ENCODE results near the gene KLHDC7B.
"Not testable (repeated sequence)": the region's sequence is repeated elsewhere in the genome, so short reads cannot be mapped to it uniquely, and the experiment has no call there.

The KLHDC7B gene

DNA sequence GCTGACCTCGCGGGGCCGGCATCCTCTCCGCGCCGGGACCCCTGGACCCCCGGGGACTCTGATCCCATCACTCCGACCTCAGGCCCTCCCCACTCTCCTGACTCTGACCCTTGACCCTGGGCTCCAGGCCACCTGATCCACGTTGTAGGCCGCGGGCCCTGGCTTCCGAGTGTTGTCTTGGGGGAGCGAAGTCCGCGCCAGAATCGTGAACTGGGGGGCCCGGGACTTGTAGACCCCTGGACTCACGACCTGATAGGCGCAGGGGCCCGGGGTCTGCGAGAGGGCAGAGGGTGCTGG lies 15.2 kb upstream of the KLHDC7B start:
- TF ChIP-seq, protein P1, sequence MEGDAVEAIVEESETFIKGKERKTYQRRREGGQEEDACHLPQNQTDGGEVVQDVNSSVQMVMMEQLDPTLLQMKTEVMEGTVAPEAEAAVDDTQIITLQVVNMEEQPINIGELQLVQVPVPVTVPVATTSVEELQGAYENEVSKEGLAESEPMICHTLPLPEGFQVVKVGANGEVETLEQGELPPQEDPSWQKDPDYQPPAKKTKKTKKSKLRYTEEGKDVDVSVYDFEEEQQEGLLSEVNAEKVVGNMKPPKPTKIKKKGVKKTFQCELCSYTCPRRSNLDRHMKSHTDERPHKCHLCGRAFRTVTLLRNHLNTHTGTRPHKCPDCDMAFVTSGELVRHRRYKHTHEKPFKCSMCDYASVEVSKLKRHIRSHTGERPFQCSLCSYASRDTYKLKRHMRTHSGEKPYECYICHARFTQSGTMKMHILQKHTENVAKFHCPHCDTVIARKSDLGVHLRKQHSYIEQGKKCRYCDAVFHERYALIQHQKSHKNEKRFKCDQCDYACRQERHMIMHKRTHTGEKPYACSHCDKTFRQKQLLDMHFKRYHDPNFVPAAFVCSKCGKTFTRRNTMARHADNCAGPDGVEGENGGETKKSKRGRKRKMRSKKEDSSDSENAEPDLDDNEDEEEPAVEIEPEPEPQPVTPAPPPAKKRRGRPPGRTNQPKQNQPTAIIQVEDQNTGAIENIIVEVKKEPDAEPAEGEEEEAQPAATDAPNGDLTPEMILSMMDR (IDR thresholded peaks at IDR 0.05; ENCODE audit: insufficient read depth, low read length, missing control alignments) = no peak
- ChIA-PET POLR2A (no interaction called here), CTCF (no interaction called here)
- H3K4me3 ChIP-seq (ENCODE audit: low read depth, low read length) = peak overlapping the region; percentile 46
- no peak for DNase-seq (ENCODE audit: low read depth, low spot score)

DNA sequence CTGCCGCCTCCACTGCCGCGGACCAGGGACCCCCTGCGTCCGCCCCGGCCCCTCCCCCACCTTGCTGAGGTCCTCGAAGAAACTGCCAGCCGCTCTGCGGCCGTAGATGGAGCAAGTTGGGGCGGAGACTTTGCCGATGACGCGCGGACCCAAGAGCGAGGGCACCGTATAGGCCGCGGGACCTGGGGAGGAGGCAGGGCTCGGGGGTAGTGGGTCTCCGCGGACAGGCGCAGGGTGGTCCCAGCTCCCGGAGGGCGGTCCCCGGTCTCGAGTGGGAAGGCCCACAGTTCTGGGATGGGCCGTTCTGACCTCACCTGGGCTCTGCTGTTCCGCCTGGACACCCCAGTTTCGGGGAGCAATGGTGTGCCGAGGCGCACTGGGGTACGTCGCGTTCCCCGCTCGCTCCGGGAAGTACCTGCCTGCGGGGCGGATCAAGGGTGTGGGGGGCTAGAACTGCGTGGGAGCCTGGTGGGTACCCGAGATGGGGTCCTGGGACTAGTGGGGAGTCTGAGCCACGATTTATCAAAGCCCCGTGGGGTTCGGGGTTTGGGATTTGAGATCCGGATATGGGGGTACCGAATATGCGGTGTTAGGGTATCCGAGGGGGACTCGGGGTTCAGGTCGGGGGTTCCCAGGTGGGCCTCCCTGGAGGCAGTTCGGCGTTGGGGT lies 14.7 kb upstream of the KLHDC7B start:
- ChIA-PET CTCF (interaction anchor here (1.3 kb wide), 1 partner anchor 90 kb away, joined by 6 read pairs; no protein-coding TSS in a partner anchor), POLR2A (no interaction called here)
- TF ChIP-seq, protein P1 (IDR thresholded peaks at IDR 0.05; ENCODE audit: insufficient read depth, low read length, missing control alignments) = no peak
- peak overlapping the region; percentile 46 for H3K4me3 ChIP-seq (ENCODE audit: low read depth, low read length)
- DNase-seq (ENCODE audit: low read depth, low spot score) = no peak

DNA sequence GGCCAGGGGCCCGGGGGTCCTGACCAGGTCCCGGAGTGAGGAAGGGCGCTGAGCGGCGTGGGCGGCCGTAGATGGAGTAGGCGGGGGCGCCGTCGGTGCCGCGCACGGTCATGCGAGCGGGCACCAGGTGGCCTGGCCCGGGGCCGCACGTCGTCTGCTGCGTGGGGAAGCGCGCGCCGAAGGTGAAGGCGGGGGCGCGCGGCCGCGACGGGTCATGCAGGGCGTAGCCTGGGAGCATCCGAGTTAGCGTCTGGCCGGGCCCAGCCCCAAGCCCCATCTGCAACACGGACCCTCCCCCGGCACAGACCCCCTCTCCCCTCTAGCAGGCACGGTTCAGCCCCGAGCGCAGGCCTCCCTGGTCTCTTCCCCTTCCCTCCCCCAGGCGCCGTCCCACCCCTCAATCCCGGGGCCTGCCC lies 14.1 kb upstream of the KLHDC7B start:
- ChIA-PET POLR2A (no interaction called here), CTCF (interaction anchor here (1.0 to 1.3 kb wide), 2 partner anchors 11 to 90 kb away, joined by 3 to 6 read pairs; no protein-coding TSS in a partner anchor)
- TF ChIP-seq, protein P1 (IDR thresholded peaks at IDR 0.05; ENCODE audit: insufficient read depth, low read length, missing control alignments) = no peak
- DNase-seq (ENCODE audit: low read depth, low spot score) = no peak
- peak overlapping the region; percentile 44 for H3K4me3 ChIP-seq (ENCODE audit: low read depth, low read length)

DNA sequence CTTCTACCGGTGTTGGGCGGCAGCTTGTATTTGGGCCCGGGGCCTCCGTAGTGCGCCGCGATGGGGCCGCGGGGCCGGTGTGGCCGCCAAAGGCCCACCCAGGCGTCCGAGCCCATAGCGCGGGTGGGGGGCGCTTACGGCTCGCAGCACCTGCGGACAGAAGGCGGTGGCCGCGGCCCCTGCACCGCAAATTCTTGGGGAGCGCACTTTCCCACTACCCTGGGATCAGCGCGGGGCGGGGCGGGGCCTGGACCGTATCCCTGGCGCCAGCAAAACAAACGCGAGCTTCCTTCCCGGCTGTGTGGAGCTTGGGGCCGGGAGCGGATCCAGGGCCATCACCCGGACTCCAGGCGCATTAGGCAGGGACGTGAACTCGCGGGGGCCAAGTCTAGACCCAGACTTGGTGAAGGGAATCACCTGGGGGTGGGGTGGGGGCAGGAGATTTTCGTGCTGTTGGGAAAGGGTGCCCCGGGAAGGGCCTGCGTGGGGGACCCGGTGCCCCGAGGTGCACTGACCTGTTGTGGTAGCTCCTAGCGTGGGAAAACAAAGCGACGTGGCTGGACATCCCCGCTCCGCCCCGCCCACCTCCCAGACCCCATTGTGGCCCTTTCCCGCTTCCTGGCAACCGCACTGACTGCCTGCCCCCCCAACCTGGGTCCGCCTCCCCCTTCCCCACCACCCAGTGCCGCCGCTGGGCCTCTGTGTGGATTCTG lies 13.6 kb upstream of the KLHDC7B start:
- TF ChIP-seq, protein P1 (IDR thresholded peaks at IDR 0.05; ENCODE audit: insufficient read depth, low read length, missing control alignments) = no peak
- ChIA-PET CTCF (interaction anchor here (1.0 to 1.3 kb wide), 2 partner anchors 10 to 89 kb away, joined by 3 to 6 read pairs; no protein-coding TSS in a partner anchor), POLR2A (no interaction called here)

DNA sequence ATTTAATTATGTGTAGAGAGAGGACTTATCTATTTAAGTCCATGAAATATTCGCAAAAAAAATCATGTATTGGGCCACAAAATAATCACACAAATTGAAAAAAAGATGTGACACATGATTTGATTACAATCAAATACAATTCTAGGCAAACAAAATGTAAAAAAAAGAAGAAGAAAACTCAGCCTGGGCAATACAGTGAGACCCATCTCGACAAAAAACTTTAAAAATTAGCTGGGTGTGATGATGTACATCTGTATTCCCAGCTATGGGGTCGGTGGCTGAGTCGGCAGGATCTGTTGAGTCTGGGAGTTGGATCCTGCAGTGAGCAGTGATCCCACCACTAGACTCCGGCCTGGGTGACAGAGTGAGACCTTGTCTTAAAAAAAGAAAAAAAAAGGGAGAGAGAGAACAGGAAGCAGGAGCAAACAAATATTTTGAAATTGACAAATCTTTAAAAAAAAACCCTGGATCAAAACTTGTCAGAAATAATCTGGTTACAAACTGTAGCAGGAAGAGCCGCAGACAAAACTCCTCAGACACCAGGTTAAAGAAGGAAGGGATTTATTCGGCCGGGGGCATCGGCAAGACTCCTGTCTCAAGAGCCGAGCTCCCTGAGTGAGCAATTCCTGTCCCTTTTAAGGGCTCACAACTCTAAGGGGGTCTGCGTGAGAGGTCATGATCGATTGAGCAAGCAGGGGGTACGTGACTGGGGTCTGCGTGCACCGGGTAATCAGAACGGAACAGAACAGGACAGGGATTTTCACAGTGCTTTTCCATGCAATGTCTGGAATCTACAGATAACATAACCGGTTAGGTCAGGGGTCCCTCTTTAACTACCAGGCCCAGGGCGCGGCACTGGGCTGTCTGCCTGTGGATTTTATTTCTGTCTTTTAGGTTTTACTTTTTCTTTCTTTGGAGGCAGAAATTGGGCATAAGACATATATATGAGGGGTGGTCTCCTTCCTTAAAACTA lies 12.6 kb upstream of the KLHDC7B start:
- TF ChIP-seq, protein P1 (IDR thresholded peaks at IDR 0.05; ENCODE audit: insufficient read depth, low read length, missing control alignments) = no peak
- CTCF ChIA-PET = interaction anchor here (1.0 to 1.1 kb wide), 2 partner anchors 9 to 30 kb away, joined by 3 read pairs; partner anchors contain the start of gene SYCE3
- no peak for DNase-seq (ENCODE audit: low read depth, low spot score)
- H3K4me3 ChIP-seq (ENCODE audit: low read depth, low read length) = no peak overlapping the region
- POLR2A ChIA-PET = no interaction called here

More for the DNA sequence above, 13.6 kb upstream of the KLHDC7B start:
- H3K4me3 ChIP-seq (ENCODE audit: low read depth, low read length) = peak overlapping the region; percentile 44
- no peak for DNase-seq (ENCODE audit: low read depth, low spot score)

DNA sequence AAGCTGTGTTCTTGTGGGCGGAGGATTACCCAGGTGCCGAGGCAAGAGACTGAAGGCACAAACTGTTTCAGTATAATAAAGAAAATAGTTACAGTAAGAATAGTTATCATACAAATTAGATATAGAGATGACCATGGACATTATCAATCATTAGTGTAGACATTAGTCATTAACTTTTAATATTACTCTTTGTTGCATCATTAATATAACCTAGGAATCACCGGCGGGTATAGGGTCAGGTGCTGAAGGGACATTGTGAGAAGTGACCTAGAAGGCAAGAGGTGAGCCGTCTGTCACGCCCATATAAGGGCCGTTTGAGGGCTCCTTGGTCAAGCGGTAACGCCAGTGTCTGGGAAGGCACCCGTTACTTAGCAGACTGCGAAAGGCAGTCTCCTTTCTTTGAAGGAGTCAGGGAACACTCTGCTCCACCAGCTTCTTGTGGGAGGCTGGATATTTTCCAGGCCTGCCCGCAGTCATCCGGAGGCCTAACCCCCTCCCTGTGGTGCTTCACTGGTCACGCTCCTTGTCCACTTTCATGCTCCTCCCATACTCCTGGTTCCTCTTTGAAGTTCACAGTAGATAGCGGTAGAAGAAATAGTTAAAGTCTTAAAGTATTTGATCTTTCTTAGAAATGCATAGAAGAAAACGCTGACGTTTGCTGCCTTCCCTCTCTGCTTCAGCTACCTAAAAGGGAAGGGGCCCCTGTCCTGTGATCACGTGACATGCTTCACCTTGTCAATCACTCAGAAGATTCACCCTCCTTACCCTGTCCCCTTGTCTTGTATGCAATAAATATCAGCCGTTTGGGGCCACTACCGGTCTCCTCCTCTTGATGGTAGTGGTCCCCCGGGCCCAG lies 11.6 kb upstream of the KLHDC7B start:
- POLR2A ChIA-PET; H3K4me3 ChIP-seq (ENCODE audit: low read depth, low read length); DNase-seq (ENCODE audit: low read depth, low spot score): not testable (repeated sequence)
- CTCF ChIA-PET = interaction anchor here (1.1 to 3.1 kb wide), 2 partner anchors 8 to 29 kb away, joined by 3 to 14 read pairs; partner anchors contain the start of genes SCO2 and SYCE3

Data from AG04449 (cell line).